HEK293 (cell line): Measurements from ENCODE around the gene KREMEN2.

Experiments
- SP2 ChIP-seq: fragments of 450-650 bp; formaldehyde crosslinking; IDR thresholded peaks from 2 replicates; pipeline ENCODE4 v1.5.1; 2016; ENCODE audit warnings: missing biosample characterization, missing genetic modification characterization
- ZNF239 ChIP-seq: fragments of 450-650 bp; formaldehyde crosslinking; IDR thresholded peaks from 2 replicates; pipeline ENCODE4 v1.5.1; 2016; ENCODE audit warnings: missing biosample characterization, missing genetic modification characterization
- ZNF707 ChIP-seq: fragments of 450-650 bp; formaldehyde crosslinking; IDR thresholded peaks from 2 replicates; pipeline ENCODE4 v1.5.1; 2016; ENCODE audit warnings: missing biosample characterization, missing genetic modification characterization
- TF ChIP-seq, protein P1 (sequence below): fragments of 450-650 bp; formaldehyde crosslinking; IDR thresholded peaks from 2 replicates; pipeline ENCODE4 v1.5.1; 2016; ENCODE audit warnings: missing biosample characterization, missing genetic modification characterization
- TF ChIP-seq, protein P2 (sequence below): fragments of 450-650 bp; formaldehyde crosslinking; IDR thresholded peaks from 2 replicates; pipeline ENCODE4 v1.5.1; 2016; ENCODE audit warnings: missing biosample characterization, missing genetic modification characterization, borderline replicate concordance
- TF ChIP-seq, protein P3 (sequence below): fragments of 450-650 bp; formaldehyde crosslinking; IDR thresholded peaks from 2 replicates; pipeline ENCODE4 v1.5.1; 2016; ENCODE audit warnings: missing biosample characterization, missing genetic modification characterization

DNA sequence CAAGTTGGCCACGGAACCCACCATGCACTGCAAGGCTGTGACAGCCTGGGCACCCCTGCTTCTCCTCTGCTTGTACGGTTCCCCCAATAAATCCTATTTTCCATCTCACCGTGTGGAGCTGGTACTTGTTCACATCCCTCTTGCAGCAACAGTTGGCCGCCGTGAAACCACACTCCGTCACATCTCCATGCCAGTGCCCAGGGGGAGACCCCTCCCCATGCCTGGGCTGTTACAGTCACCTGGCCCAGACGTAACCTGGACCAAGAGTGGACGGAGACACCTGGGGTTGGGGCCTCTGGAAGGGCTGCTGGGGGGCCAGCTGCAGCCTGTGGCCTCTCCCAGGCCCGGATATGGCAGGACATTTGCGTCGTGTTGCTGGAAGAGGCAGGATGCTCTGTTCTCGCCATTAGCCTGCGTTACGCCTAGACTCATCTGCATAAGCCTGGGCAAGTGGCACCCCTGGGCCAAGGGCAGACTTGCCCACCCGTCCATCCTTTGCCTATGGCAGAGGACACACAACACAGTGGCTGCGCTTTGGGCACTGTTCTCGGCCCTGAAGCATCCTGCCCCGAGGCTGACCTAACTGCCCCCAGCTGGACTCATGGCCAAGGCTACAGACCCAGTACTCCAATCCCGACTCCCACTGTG, 14.2 kb upstream of the KREMEN2 start:
- TF ChIP-seq, protein P1, sequence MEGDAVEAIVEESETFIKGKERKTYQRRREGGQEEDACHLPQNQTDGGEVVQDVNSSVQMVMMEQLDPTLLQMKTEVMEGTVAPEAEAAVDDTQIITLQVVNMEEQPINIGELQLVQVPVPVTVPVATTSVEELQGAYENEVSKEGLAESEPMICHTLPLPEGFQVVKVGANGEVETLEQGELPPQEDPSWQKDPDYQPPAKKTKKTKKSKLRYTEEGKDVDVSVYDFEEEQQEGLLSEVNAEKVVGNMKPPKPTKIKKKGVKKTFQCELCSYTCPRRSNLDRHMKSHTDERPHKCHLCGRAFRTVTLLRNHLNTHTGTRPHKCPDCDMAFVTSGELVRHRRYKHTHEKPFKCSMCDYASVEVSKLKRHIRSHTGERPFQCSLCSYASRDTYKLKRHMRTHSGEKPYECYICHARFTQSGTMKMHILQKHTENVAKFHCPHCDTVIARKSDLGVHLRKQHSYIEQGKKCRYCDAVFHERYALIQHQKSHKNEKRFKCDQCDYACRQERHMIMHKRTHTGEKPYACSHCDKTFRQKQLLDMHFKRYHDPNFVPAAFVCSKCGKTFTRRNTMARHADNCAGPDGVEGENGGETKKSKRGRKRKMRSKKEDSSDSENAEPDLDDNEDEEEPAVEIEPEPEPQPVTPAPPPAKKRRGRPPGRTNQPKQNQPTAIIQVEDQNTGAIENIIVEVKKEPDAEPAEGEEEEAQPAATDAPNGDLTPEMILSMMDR (tag by site-specific recombination): no peak
- TF ChIP-seq, protein P2, sequence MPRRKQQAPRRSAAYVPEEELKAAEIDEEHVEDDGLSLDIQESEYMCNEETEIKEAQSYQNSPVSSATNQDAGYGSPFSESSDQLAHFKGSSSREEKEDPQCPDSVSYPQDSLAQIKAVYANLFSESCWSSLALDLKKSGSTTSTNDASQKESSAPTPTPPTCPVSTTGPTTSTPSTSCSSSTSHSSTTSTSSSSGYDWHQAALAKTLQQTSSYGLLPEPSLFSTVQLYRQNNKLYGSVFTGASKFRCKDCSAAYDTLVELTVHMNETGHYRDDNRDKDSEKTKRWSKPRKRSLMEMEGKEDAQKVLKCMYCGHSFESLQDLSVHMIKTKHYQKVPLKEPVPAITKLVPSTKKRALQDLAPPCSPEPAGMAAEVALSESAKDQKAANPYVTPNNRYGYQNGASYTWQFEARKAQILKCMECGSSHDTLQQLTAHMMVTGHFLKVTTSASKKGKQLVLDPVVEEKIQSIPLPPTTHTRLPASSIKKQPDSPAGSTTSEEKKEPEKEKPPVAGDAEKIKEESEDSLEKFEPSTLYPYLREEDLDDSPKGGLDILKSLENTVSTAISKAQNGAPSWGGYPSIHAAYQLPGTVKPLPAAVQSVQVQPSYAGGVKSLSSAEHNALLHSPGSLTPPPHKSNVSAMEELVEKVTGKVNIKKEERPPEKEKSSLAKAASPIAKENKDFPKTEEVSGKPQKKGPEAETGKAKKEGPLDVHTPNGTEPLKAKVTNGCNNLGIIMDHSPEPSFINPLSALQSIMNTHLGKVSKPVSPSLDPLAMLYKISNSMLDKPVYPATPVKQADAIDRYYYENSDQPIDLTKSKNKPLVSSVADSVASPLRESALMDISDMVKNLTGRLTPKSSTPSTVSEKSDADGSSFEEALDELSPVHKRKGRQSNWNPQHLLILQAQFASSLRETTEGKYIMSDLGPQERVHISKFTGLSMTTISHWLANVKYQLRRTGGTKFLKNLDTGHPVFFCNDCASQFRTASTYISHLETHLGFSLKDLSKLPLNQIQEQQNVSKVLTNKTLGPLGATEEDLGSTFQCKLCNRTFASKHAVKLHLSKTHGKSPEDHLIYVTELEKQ (tag by site-specific recombination): no peak
- TF ChIP-seq SP2 (tag by site-specific recombination) (no peak), ZNF707 (tag by site-specific recombination) (no peak), ZNF239 (no peak)
- TF ChIP-seq, protein P3, sequence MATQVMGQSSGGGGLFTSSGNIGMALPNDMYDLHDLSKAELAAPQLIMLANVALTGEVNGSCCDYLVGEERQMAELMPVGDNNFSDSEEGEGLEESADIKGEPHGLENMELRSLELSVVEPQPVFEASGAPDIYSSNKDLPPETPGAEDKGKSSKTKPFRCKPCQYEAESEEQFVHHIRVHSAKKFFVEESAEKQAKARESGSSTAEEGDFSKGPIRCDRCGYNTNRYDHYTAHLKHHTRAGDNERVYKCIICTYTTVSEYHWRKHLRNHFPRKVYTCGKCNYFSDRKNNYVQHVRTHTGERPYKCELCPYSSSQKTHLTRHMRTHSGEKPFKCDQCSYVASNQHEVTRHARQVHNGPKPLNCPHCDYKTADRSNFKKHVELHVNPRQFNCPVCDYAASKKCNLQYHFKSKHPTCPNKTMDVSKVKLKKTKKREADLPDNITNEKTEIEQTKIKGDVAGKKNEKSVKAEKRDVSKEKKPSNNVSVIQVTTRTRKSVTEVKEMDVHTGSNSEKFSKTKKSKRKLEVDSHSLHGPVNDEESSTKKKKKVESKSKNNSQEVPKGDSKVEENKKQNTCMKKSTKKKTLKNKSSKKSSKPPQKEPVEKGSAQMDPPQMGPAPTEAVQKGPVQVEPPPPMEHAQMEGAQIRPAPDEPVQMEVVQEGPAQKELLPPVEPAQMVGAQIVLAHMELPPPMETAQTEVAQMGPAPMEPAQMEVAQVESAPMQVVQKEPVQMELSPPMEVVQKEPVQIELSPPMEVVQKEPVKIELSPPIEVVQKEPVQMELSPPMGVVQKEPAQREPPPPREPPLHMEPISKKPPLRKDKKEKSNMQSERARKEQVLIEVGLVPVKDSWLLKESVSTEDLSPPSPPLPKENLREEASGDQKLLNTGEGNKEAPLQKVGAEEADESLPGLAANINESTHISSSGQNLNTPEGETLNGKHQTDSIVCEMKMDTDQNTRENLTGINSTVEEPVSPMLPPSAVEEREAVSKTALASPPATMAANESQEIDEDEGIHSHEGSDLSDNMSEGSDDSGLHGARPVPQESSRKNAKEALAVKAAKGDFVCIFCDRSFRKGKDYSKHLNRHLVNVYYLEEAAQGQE (tag by site-specific recombination): no peak
